ENCODE data around the gene IFI27L1.
A peak's percentile ranks its signal among the peaks of the same experiment; 100 is the strongest.

Gene IFI27L1

GRCh38 chr14:94077823-94078222 lies 3.3 kb upstream of the IFI27L1 start:
- H3K4me3 ChIP-seq (ENCODE audit: low read depth, low read length), result no peak overlapping the region
- in situ Hi-C loops (cut with HindIII; ENCODE audit: low sequenced_read_pairs), result no loop called here
- DNase-seq (ENCODE audit: low read depth, low spot score), result no peak
- TF ChIP-seq, protein P1, sequence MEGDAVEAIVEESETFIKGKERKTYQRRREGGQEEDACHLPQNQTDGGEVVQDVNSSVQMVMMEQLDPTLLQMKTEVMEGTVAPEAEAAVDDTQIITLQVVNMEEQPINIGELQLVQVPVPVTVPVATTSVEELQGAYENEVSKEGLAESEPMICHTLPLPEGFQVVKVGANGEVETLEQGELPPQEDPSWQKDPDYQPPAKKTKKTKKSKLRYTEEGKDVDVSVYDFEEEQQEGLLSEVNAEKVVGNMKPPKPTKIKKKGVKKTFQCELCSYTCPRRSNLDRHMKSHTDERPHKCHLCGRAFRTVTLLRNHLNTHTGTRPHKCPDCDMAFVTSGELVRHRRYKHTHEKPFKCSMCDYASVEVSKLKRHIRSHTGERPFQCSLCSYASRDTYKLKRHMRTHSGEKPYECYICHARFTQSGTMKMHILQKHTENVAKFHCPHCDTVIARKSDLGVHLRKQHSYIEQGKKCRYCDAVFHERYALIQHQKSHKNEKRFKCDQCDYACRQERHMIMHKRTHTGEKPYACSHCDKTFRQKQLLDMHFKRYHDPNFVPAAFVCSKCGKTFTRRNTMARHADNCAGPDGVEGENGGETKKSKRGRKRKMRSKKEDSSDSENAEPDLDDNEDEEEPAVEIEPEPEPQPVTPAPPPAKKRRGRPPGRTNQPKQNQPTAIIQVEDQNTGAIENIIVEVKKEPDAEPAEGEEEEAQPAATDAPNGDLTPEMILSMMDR (IDR thresholded peaks at IDR 0.05; ENCODE audit: low read depth, low read length), result no peak

- TF ChIP-seq, protein P1 (IDR thresholded peaks at IDR 0.05; ENCODE audit: low read depth, low read length), result no peak
- DNase-seq (ENCODE audit: low read depth, low spot score), result peak; percentile 50
These were observed 1.1 kb upstream of the IFI27L1 start for GRCh38 chr14:94079891-94080620.

GRCh38 chr14:94081386-94081820 lies 293 bp downstream of the IFI27L1 start:
- in situ Hi-C loops (cut with HindIII; ENCODE audit: low sequenced_read_pairs), result no loop called here
- no peak for DNase-seq (ENCODE audit: low read depth, low spot score)
- TF ChIP-seq, protein P1 (IDR thresholded peaks at IDR 0.05; ENCODE audit: low read depth, low read length), result no peak
- H3K4me3 ChIP-seq (ENCODE audit: low read depth, low read length), result peak overlapping the region; percentile 92

More at GRCh38 chr14:94079891-94080620, 1.1 kb upstream of the IFI27L1 start:
- peak overlapping the region; percentile 92 for H3K4me3 ChIP-seq (ENCODE audit: low read depth, low read length)
- in situ Hi-C loops (cut with HindIII; ENCODE audit: low sequenced_read_pairs), result no loop called here

- DNase-seq (ENCODE audit: low read depth, low spot score), result no peak
- in situ Hi-C loops (cut with HindIII; ENCODE audit: low sequenced_read_pairs), result no loop called here
- TF ChIP-seq, protein P1 (IDR thresholded peaks at IDR 0.05; ENCODE audit: low read depth, low read length), result no peak
- no peak overlapping the region for H3K4me3 ChIP-seq (ENCODE audit: low read depth, low read length)
These were observed 6.8 kb downstream of the IFI27L1 start for GRCh38 chr14:94087891-94088290.

GRCh38 chr14:94088516-94088915 lies 7.4 kb downstream of the IFI27L1 start:
- H3K4me3 ChIP-seq (ENCODE audit: low read depth, low read length), result no peak overlapping the region
- DNase-seq (ENCODE audit: low read depth, low spot score), result no peak
- in situ Hi-C loops (cut with HindIII; ENCODE audit: low sequenced_read_pairs), result no loop called here
- TF ChIP-seq, protein P1 (IDR thresholded peaks at IDR 0.05; ENCODE audit: low read depth, low read length), result no peak

DNA sequence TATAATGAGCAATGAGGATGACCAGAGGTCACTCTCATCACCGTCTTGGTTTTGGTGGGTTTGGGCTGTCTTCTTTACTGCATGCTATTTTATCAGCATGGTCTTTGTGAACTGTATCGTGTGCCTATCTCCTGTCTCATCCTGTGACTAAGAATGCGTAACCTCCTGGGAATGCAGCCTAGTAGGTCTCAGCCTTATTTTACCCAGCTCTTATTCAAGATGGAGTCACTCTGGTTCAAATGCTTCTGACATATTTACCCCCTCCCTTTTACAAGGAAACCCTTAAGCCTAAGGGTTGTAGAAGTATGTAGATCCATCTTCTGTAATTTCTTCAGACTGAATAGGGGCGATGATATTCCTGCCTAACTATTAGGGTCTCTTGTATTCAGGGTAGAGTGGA lies 8.4 kb downstream of the IFI27L1 start:
- no peak for DNase-seq (ENCODE audit: low read depth, low spot score)
- in situ Hi-C loops (cut with HindIII; ENCODE audit: low sequenced_read_pairs), result no loop called here
- TF ChIP-seq, protein P1 (IDR thresholded peaks at IDR 0.05; ENCODE audit: low read depth, low read length), result no peak
- no peak overlapping the region for H3K4me3 ChIP-seq (ENCODE audit: low read depth, low read length)
